GM18520 (cell line): ENCODE data around the gene KRT7.
"Not testable (repeated sequence)": the region's sequence is repeated elsewhere in the genome, so short reads cannot be mapped to it uniquely, and the experiment has no call there.

Experiments used
- ATAC-seq: cut with Tn5 transposase; IDR thresholded peaks from one replicate; pipeline ENCODE4 v1.9.1; 2021; ENCODE audit not compliant: unreplicated experiment

KRT7 gene

DNA sequence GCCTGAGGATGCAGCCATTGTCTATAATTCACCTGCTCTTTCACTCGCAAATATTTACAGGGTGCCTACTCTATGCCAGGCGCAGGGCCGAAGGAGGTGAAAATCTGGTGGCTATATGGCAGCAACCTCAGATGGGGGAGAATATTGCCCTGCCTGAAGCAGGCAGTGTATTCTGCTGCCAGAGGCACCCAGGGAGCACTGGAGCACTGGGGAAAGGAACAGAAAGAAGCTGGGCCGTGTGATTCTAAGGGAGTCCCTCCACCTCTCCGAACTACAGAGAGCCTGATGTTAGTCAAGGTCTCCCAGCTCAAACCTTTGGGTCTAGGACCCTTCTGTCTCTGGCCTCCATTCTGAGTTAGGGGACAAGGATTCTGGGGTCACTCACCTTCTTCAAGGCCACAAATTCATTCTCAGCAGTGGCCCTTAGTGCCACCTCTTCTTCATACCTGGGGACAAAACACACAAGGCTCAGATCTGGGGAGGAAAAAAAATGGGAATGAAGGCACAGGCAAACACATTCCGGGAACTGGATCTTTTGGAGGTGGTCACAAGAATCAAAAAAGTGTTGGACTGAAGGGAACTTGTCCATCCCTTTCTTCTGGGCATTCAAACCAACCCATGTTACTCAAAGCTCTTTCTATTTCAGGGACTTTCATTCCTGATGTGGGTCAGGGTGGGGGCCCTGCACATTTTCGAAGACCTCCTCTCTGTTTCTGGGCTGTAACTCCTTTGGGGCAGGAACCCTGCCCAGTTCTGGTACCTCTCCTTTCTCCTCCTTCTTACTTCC lies 22.1 kb downstream of the KRT7 start:
- no peak for ATAC-seq

DNA sequence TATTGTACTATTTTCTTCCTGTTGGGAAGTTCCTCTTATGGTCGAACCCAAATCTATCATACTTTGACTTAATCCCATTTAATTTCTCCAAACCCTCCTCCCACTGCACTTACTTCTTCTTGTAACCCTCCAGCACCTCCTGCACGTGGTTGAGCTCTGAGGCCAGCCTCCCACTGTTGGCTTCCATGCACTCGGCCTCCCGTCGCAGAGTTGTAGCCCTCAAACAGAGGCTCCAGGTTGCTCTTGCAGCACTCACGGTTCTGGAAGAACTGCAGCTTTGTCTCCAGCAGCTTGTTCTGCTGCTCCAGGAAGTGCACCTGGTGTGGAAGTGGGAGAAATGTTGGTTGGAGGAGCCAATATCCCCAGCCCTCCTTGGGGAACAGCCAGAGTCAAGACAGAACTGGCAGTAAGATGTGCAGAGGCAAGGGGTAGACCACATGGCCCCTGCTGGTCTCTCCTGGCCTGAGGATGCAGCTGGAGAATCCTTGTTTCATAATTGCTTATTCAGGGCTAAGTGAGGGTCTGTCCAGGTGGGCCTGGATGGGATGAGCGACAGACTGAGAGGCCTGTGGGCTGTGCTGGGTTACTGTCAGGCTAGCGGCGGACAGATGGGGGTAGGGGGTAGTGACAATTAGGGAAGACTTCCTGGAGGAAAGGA lies 23.0 kb downstream of the KRT7 start:
- ATAC-seq: no peak

DNA sequence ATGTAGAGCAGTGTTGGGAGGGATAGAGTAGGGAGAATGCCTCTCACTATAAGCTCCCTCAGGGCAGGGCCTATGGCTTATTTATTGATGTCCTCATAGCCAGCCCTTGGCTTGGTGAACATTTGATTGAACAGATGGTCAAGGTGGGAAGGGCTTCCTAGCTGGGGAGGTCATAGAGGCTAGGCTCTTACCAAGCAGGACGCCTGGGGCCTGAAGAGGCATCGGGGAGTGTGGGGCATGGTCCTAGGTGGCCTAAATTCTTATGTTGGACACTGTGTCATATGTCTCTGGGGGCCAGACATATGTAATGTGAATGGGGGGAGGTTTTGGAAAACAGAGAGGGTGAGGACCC lies 23.5 kb downstream of the KRT7 start:
- no peak for ATAC-seq

DNA sequence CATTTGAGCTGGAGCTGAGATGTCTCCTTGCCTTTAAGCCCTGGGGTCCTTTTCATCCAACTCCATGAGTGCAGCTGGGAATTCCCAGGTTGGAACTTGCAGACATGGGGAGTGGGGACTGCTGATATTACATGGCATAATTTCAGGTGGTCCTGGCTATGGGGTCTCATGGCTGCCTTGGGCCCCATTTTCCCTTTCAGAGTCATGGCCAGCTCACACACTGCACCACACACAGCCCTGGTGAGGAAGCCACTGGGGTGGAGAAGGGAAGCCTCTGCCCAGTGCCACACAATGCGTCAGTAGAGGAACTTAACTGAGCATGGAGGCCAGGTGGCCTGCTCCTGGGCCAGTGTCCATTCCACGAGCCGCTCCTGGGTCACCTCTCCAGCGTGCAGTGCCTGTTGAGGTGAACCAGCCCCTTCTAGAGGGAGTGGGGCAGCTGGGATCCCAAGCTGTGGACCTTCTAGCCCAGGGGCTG lies 24.1 kb downstream of the KRT7 start:
- no peak for ATAC-seq

DNA sequence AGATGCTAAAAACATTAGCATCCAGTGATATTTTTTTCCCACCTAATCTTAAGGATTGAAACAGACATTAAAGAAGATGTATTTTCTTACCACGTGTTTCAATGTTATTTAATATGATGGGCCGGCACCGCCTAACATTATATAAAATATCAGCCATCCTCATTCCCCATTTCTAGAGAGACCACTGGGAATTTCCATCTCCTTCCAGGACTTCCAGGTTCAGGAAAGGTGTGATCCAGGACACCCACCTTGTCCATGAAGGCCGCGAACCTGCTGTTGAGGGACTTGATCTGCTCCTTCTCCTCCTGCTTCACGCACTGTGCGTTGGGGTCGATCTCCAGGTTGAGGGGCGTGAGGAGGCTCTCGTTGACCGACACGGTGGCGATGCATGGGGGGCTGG lies 24.9 kb downstream of the KRT7 start:
- not testable (repeated sequence) for ATAC-seq

DNA sequence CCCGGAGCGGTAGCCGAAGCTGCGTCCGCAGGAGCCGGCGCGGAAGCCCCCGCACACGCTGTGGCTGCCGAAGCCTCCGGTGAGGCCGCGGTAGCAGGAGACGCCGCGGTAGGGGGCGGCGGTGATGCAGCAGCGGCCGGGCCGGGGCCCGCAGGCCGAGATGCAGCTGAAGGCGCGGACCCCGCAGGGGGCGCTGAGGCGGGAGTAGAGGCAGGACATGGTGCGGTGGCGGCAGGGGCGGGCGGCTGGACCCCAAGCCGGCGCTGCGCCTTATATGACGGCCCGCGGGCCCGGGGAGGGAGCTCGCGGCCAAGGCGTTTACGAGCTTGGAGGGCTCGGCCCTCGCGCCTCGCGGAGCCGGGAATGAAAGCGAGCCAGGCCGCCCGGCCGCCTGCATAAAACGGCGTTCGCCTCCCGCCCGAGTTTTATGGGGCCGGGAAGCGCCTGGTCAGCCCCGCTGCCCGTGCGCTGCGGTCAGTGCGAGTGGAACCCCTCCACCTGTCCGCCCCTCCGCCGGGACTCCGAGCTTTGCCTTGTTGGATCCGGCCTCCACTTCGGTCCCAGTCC lies 25.4 kb downstream of the KRT7 start:
- ATAC-seq: no peak

DNA sequence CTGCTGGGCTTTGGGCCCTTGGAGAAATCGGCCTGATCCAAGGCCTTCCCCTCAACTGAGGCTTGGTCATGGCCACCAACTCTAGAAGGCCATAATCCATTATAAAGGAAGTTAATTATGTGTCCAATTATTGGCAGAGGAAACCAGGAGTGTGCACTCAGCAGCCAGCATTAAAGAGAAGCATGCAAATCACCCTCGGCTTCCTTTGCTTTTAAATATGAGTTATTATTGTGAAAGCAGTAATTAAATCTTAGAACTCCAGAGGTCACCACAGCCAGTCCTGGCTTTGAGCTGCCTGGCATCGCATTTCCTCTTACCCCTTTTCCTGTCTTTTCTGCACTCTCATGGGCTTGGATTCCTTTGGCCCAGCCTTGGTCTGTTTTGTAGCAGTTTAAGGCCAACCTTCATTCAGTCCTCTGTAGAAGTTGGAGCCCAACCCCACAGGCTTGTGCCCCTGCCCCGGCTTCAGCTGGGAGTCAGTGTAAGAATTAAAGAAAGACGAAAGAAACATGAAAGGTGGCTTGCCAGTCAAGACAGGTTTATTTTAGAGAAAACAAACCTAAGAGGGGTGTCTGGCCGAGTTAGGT lies 26.7 kb downstream of the KRT7 start:
- no peak for ATAC-seq

DNA sequence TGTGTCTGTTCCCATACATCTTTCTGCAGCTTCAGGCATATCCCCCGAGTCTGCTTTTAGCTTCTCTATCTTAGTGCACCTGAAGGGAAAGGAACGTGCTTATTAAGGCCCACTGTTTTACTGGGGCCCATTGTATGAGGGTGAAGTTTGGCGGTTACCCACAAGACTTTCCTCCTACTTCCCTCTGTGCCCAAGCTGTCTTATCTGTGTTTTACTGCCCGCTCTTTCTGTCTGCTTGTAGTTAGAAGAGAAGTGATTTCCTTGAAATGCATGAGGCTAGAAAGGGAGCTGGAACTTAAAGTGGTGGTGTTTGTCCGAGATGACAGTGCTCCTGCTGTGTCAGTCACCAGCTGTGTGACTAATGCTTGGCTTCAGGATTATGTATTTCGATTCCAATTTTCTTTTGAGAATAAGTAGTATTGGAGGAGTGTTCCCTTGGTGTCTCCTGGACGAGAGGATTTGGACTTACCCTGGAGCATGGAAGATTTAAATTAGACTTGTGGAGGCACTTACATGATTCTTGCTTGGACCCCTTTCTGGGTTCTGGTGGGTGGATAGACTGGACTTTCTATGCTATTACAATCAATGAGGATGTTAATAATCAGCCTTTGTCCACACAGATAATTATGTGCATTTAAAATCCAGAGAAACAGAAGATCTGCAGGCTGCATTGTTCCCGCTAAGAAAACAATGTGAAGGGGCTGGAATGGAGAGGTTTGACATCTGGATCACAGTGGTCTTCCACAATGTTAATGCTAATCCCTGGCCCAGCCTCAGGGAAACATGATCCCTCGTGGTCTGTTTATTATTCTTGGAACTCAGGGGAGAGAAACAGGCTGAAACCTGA lies 27.5 kb downstream of the KRT7 start:
- ATAC-seq: no peak

DNA sequence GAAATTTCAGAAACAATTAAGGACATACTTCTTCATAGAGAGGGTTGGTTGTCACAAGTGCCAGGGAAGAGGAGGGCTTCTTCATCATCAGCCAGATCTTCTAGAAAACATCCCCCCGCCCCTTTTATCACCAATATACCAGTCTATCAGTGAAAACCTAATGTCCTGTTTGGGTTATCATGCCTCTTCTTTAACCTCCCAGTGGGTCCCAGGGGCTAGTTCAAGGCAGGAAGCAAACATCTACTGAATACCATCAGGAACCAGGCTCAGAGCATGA lies 28.1 kb downstream of the KRT7 start:
- no peak for ATAC-seq

DNA sequence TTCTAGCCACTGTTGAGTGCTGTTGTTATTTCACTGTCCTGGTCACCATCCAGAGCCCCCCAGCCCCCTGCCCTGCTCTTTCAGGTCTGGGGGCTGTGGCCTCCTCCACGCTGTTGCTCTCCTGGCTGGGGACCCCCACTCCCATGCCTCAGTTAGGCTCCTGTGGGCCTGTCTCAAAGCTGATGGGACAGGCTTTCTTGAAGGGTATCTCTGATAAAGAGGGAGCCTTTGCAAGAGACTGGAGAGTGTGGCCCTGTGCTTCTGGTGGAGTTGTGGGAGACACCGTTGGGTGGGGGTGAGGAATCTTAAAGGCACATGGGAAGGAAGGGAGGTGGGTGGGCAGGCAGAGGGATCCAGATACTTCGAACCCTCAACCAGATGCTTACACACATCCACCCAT lies 29.2 kb downstream of the KRT7 start:
- ATAC-seq: no peak

DNA sequence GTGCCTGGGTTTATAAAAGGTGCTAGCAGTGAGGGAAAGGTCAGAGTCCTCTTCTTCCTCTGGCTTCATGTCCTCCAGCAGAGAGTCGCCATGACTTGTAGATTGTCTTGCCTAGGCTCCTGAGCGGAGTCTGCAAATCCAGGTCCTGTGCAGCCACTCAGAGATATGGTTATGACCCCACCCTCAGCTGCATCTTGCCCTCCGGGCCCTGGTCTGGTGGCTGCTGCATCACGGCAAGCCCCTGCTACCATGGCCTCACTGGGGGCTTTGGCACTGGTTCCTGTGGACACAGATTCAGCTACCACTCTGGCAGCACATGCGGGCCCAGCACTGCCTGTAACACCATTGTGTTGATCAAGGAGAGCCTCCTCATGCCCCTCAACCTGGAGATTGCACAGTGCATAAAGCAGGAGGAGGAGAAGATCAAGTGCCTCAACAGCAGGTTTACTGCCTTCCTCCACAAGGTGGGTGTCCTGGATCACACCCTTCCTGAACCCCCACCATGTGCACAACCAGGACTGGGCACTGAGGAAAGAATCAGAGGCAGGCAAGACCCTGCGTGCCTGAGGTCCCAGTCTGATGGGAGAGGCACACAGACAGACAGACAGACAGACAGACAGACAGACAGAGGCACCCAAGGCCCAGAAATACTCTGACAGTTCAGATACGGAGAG lies 30.9 kb downstream of the KRT7 start:
- ATAC-seq: no peak

DNA sequence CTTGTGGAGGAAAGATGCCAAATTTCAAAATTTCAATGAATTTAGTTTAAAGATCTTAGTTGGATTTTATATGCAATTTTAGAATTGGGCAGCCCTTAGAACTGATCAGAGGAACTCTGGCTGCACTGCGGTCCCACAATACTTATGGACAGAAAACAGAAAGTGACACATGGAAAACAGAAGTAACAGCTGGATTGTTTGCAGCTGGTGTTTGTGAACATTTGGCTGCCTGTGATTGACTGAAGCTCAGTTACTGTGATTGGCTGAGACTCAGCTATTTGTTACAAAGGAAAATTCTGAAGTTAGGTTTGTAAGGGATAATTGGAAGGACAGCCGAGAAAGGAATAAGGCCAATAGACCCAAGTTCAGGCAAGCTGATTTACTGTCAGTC lies 31.4 kb downstream of the KRT7 start:
- no peak for ATAC-seq

DNA sequence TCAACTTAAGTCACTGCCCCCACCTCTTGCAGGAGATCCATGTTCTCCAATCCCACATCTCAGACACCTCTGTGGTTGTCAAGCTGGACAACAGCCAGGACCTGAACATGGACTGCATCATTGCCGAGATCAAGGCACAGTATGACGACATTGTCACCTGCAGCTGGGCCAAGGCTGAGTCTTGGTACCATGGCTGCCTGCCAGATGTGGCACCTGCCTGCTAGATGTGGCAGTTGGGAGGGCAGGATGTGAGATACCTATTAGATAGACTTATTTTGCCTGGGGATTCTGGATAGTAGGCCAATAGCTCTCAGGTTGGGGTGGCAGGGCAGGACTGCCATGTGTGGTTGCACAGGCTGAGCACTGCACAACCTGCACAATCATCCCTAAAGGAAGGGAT lies 33.5 kb downstream of the KRT7 start:
- ATAC-seq: no peak

DNA sequence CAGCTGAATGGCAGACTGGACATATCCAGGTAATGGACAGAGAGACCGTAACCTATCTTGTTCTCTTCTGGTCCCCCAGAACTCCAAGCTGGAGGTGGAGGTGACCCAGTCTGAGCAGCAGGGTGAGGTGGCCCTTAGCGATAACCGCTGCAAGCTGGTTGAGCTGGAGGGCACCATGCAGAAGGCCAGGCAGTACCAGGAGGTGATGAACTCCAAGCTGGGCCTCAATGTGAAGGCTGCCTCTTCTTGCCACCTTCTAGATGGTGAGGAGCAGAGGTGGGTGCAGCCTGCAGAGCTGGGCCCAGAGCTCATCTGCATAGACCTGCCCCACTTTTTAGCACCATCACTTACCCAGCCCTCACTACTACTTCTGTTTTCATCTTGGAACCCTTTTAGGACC lies 34.2 kb downstream of the KRT7 start:
- no peak for ATAC-seq

DNA sequence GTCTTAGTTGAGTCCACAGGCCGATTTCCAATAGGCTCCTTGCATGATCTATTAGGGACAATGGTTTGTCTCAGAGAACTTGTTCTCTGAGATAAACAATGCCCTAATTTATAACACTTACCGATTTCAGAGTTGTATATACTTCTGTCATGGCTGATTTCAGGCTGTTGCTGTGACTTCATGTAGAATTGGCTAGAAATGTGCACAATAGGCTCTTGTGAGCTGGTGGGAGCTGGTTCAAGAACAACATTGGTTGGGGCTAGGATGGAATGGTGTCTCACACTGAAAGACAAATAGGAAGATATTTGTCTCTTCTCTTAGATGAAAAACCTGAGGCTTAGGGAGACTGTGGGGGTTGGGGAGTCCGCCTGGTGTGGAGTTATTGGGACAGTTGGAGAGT lies 34.7 kb downstream of the KRT7 start:
- no peak for ATAC-seq

DNA sequence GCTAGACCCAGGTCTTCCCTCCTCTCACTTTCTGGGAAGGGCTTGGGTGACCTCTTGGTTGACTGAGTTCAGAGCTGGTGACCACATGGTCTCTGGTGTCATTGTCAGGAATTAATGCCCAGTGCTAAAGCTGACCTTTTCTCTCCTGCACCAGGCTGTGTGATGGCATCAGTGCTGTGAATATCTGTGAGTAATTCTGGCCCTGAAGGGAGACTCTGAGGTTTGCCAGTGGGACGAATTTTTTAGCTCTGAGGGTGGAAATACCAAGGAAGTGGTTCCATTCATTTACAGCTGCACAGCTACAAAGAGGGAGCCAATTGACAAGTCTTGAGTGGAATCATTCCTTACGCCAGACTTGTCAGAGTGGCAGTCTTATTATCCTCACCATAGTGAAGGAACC lies 35.2 kb downstream of the KRT7 start:
- no peak for ATAC-seq

DNA sequence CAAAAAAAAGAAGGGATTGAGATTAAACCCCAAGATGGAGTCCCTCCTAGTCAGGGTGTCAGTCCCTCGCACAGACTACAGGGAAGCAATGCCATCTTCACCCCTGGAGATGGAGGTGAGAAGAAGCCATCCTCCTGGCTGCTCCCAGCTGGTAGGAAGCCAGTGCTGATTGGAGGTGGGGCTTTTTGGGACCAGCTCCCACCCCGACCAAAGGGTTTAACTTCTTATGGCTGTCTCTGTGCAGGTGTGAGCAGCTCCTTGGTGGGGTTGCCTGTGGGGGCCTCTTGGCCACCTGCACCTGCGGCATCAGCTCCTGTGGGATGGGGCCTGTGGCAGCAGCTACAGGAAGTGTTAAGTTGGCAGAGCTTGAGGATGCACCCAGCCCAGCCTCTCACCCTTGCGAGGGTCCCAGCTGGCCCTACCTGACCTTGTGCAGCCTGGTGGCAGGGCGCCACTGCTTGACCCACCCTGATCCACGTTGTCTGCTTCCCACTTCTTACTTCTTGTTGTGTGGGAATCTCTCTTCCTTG lies 37.6 kb downstream of the KRT7 start:
- no peak for ATAC-seq

DNA sequence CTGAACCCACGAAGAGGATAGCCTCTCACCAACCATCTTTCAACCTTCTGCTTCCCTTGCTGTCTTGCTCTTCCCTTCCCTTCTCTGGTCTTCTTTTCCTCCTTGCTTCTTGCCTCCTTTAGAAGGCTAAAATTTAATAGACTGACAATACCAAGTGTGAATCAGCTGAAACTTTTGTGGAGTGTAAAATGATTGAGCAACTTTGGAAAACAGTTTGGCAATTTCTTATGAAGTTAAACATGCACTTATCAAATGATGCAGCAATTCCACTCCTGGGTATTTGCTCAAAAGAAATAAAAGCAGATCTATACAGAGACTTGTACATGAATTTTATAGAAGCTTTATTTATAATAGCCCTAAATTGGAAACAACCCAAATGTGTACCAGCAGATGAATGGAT lies 38.1 kb downstream of the KRT7 start:
- no peak for ATAC-seq

DNA sequence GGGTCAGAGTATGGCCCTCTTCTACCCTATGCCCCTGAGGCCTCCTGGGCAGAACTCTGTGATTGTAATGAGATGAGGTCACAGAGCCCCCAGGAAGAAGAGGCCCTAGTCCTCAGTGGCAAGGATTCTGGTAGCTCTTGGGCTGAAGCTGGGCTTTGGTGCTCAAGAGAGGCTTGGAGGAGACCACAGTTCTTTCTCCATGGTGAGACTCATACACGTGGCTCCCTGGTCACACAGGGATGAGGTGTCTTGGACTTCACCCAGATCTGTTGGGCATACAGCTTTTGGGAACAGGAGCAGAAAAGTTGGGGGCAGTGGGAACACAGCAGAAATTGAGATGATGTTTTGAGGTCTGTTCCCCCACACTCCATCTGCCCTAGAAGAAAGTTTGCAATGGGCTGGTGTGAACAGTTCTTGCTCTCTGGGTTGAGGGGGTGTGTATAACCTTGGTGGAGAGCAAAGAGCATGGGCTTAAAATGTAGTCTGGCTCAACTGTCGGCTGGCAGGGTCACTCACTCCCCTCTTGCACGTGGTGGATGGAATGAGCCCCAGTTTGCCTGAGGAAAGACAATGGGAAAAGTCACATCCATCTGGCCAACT lies 41.6 kb downstream of the KRT7 start, which contains the start of gene KRT86:
Gene KRT86, plus strand, starts transcription at position 125 of the 600 bp plus-strand sequence. CDS start 27,272 bp downstream, outside the sequence.
- ATAC-seq: no peak

DNA sequence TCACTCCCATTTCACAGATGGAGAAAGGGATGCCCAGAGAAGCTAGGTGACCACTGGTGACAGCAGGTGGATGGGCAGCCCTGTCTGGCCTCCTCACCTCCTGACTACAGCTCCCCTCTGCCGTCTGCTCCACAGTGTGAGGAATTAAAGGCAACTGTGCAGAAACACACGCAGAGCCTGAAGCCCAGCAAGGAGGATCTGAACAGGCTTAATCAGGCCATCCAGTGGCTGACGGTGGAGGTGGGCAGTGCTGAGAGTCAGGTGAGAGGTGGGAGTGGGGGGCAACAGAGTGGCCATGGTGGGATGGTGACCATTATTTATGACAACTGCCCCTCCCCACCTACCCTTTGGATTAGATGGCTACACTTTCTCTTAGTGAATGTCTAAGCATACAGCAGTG lies 42.6 kb downstream of the KRT7 start:
- ATAC-seq: no peak
